GM04504 (cell line): ENCODE measurements around the gene IL12RB1.
"Not testable (repeated sequence)": the region's sequence is repeated elsewhere in the genome, so short reads cannot be mapped to it uniquely, and the experiment has no call there.

ENCODE experiments used
- DNase-seq: peaks from one replicate; pipeline ENCODE4 v3.0.0-alpha.2; 2012; ENCODE audit warnings: low read depth

Gene IL12RB1

DNA sequence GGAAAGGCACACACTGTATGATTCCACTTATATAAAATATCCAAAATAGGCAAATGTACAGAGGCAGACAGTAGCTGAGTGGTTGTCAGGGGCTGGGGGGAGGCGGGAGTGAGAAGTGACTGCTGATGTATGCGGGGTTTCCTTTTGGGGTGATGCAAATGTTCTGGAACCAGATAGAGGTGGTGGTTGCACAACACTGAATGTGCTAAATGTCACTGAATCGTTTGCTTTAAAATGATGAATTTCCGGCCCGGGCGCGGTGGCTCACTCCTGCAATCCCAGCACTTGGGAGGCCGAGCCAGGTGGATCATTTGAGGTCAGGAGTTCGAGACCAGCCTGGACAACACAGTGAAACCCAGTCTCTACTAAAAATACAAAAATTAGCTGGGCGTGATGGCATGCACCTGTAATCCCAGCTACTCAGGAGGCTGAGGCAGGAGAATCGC is 2.4 kb upstream of the IL12RB1 start:
- DNase-seq: not testable (repeated sequence)

DNA sequence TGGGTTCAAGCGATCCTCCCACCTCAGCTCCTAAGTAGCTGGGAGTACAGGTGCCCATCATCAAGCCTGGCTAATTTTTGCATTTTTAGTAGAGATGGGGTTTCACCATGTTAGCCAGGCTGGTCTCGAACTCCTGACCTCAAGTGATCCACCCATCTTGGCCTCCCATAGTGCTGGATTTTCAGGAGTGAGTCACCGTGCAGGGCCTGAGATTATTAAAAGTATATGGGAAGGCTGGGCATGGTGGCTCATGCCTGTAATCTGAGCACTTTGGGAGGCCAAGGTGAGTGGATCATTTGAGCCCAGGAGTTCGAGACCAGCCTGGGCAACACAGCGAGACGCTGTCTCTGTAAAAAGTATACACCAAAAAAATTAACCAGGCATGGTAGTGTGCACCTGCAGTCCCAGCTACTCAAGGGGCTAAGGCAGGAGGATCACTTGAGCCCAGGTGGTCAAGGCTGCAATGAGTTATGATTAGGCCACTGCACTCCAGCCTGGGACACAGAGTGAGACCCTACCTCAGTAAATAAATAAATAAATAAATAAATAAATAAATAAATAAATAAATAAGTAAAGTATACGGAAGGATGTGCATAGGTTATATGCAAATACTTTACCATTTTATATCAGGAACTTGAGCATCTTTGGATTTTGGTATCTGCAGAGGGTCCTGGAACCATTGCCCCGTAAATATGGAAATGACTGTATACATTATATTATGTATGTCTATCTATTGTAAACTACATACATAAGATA is 854 bp downstream of the IL12RB1 start:
- DNase-seq: no peak

DNA sequence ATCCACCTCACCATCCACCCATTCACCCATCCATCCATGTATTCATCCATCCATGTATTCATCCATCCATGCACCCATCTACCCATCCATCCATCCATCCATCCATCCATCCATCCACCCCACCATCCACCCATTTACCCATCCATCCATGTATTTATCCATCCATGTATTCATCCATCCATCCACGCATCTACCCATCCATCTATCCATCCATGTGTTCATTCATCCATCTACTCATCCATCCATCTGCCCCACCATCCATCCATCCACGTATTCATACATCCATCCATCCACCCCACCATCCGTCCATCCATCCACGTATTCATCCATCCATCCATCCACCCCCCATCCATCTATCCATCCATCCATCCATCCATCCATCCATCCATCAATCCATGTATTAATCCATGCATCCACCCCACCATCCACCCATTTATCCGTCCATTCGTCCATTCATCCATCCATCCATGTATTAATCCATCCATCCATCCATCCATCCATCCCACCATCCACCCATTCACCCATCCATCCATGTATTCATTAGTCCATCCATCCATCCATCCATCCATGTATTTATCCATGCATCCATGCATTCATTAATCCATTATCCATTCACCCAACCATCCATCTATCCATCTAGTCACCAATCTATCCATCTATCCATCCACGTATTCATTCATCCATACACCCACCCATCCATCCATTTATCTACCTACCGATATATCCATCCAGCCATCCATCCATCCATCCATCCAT is 2.6 kb downstream of the IL12RB1 start:
- DNase-seq: no peak

DNA sequence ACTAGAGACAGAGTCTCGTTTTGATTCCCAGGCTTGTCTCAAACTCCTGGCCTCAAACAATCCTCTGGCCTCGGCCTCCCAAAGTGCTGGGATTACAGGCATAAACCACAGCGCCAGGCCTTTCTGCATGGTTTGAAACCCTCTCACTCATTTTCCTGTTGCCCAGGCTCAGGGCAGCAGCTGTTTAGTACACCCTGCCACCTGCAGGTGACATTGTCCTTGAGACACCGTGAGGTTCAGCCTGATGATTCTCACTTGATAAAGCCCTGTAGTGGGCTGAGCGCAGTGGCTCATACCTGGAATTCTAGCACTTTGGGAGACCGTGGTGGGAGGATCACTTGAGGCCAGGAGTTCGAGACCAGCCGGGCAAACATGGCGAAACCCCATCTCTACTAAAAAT is 12.5 kb downstream of the IL12RB1 start:
- DNase-seq: no peak

DNA sequence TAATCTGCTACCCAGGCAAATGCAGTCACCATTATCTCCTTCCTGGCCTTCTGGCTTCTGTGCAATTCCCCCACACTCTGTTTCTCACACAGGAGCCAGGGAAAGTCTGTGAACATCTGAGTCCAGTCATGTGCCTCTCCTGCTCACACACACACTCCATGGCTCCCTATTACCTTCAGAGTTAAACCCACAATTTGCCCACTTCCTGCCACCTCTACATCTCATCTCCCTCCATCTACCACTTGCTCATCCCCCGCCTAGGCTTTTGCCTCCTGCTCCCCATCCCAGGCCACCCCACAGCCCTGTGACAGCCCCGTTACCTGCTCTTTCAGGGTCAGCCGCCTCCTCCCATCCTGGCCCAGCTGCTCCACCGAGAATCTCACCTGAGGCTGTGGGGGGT is 13.5 kb downstream of the IL12RB1 start:
- DNase-seq: no peak

DNA sequence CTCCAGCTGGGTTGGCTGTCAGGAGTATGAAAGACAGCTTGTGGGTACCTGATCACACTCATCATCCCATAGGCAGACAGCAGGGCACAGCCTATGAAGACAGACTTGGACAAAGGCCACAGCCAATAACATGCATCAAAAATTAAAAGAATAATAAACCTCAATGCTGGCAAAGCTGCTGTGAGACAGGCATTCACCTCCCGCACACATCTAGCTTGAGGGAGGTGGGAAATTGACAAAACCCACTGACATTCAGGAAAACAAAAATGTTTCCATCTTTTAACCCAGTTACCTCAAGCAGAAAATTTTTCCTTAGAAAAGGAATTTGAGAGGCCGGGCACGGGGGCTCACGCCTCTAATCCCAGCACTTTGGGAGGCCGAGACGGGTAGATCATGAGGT is 14.4 kb downstream of the IL12RB1 start:
- DNase-seq: no peak

DNA sequence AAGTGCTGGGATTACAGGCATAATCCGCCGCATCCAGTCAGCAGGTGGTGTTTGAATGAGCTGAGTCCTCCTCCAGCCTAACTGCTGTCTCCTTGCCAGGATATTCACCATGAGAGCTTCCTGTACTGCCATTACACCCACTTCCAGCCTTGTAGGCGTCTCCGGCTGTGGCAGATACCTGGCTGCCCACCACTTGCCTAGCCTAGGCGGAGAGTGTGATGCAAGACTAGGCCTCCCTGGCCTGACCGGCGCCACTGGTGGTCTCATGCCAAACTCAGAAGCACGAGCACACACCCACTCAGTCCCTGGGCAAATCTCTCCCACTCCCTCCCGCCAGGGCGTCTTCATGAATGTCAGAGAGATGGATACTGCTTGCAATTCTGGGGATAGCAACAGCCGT is 16.6 kb downstream of the IL12RB1 start:
- DNase-seq: no peak

DNA sequence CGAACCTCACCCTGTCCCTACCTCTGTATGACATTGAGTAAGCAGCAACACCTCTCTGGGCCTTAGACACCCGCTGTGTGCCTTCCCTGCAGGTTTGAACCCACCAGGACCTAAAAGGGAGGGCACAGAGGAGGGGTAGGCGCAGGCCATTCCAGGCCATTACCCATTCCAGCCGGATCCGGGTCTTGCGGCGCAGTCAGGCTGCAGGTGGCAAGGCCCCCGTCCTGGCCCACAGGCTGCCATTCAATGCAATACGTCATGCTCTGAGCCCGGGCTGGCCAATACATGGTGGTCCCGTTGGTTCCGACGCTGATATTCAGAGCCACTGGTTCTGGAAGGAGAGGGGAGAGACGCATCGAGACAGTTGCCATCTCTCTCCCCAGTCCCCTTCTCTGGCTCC is 17.4 kb downstream of the IL12RB1 start:
- DNase-seq: no peak

DNA sequence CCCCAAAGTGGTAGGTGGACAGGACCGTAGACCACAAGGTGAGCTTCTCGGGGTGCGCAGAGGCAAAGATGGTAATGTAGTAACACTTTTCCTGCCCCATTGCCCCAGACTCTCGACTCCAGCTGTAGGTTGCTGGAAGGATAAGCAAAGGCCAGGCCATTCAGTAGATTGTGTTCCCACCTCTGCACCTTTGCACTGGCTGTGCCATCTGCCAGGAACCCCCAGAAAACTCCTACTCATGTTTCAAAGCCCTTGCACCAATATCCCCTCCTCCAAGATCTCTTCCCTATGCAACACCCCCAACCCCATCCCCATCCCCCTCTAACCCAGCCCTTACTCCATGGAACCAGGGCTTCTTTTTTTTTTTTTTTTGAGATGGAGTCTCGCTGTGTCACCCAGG is 18.3 kb downstream of the IL12RB1 start:
- DNase-seq: no peak

DNA sequence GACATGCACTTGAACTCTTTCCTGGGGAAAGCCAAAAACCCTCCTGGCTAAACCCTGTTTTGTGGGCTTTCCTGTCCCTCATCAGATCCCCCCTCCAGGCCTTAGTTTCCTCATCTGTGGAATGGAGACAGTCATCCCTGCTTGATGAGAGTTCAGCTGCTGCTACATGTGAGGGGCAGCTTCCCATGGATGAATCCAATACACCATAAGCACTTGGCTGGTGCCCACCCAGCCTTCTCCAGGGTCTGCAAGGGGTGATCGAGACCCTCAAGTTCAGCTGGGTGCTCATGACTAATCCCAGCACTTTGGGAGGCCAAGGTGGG is 21.6 kb downstream of the IL12RB1 start:
- no peak for DNase-seq

DNA sequence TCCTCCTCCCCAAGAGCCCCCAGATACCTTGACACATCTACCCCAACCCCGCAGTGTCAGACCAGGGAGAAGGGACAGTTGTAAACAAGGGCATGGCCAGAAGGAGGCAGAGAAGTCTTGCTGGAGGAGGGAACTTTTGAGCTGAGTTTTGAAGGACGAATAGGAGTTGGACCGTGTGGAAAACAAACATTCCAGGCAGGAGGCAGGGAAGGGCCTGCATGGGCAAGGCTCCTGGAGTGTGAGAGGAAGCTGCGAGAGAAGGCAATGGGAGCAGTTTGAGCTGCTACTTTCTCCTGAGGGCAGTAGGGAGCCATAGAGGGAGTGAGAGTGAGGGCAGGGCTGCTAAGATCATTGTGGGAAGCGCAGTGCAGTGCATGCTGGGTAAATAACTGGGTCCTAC is 23.3 kb downstream of the IL12RB1 start:
- no peak for DNase-seq

DNA sequence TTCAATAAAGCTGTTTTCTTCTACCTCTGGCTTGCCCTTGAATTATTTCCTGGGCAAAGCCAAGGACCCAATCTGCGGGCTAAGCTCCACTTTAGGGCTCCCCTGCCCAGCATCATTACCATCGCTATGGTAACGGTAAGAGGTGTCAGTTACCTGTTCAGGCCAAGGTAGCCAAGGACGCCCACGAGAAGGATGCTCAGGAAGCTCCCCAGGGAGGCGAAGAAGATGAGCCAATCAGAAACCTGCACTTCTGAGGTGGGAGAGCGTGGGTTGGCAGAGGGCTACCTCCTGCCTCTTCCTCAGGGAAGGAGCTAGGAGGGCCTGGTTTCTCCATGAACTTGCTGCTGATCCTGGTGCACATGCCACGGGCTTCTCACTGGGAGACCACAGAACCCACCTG is 24.7 kb downstream of the IL12RB1 start:
- no peak for DNase-seq

DNA sequence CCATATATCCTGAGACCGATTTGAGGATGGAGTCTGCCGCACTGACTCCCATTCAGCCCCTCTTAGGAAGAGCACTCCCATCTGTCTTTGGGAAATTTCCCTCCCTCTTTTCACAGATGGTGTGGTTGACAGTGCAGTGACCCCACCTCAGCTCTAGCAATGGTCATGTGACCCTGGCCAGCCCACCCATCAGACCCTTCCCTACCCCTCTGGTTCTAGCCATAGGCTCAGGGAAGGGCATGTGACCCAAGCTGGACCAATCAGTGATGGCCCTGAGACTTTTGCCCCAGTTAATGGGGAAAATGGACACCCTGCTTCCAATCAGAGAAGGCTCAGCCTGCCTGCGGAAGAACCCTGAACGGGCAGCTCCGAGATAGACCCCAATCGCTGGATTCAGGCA is 26.3 kb downstream of the IL12RB1 start:
- DNase-seq: no peak

DNA sequence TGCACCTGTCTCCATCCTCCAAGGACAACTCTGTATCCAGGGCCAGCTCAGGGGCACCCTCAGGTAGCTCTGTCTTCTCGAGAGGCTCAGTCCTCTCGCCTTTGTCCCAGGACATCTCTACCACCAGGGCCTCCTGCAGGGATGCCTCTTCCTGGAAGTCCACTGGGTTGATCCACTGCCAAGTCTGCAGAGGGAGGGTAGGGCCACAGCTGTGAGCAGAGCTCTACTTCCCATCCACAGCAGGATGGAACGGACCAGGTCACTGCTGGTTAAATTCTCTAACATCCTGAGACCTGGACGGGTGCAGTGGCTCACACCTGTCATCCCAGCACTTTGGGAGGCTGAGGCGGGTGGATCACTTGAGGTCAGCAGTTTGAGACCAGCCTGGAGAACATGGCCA is 26.8 kb downstream of the IL12RB1 start:
- DNase-seq: no peak

DNA sequence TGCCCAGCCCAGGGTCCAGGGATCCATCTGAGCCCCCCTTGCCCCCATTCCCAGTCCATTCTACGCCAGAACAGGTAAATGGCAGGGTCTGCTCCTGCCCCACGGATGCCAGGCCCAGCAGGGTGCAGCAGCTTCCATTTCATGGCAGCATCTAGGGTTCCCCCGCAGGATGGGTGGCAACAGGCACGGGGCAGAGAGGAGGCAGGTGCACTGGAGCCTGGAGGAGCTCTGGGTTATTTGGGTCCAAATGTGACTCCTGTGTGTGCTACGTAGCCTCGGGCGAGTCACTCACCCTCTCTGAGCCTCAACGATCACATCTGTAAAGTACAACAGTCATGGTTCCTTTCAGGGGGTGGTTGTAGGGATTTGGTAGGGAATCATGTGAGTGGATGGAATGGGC is 27.4 kb downstream of the IL12RB1 start:
- DNase-seq: no peak

DNA sequence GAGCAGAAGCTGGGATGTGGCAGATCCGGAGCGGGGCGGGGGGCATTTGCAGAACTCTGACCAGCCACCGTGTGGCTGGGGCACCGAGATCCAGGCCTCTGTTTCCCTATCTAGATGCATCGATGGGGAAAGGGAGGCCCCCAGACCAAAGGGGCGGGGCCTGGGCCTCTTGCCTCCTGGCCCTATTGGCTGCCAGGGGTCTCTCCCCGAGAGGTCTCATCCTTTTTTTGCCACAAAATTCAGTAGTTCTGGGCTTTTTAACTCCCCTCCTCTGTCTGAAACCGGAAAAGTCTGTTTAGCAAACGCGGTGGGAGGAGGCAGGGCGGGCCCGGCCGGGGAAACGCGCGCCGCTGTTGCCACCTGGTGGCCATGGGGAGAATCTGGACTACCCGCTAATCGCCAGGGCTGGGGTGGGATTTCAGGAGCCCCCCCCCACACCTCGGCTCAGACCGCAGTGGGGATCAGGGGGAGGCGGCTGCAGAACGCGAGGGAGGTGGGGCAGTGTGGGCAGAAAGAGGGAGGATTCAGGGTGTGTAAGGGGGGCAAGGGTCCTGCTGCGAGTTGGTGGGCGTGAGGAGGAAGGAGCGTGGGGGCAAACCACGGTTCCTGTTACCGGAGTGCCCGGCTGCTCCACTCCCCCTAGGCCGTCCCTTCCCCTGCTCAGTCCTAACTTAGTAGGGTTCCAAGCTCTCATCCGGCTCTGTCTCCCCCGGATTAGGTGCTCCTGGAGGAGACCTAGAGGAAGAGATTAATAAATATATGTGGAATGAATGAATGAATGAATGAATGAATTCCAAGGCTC is 28.3 kb downstream of the IL12RB1 start:
- peak; percentile 38 for DNase-seq

DNA sequence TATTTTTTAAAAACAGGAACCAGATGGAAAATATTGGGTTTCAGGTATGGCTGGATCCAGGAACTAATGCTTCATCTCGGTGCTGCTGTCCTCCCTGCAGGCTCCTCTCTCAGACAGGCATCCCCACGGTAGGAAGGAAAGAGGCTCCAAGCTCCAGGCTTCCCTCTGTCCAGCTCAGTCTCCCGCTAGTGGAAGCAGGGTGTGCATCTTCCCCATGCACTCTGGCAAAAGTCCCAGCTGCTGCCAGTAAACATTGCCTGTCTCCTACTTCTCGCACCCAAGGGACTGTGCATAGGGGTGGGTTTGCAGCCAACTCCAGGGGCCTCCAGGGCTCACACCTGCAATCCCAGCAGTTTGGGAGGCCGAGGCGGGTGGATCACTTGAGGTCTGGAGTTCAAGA is 29.2 kb downstream of the IL12RB1 start:
- no peak for DNase-seq

DNA sequence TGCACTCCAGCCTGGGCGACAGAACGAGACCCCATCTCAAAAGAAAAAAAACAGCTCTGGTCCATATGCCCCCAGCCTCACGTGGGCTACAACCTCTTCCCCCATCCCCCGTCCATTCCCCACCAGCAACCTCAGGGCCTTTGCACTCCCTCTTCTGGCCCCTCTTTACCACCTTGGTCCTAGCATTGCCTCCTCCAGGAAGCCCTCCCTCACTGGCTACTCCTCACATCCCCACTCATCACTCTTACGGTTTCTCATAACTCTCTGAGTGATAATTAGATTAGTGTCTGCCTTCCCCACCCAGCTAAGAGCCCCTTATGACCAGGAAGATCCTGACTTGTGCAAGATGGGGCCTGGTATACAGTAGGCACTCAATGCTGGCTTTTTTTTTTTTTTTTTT is 30.8 kb downstream of the IL12RB1 start:
- DNase-seq: no peak

DNA sequence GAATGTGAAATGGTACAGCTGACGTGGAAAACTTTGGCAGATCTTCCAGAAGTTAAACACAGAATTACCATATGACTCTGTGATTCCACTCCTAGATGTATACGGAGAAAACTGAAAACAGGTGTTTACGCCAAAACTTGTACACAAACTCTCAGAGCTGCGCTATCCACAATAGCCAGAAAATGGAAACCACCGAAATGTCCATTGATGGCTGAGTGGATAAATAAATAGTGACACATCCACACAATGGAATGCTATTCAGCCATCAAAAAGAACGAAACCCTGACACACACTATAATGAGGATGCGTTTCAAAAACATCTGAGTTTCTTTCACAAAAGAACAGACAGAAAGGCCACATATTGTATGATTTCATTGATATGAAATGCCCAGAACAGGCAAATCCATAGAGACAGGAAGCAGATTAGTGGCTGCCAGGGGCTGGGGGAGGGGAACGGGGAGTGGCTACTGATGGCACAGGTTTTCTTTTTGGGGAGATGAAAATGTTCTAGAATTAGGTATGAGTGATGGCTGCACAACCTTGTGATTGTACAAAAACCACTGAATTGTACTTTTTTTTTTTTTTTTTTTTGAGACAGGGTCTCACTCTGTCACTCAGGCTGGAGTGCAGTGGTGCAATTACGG is 33.0 kb downstream of the IL12RB1 start:
- DNase-seq: no peak

DNA sequence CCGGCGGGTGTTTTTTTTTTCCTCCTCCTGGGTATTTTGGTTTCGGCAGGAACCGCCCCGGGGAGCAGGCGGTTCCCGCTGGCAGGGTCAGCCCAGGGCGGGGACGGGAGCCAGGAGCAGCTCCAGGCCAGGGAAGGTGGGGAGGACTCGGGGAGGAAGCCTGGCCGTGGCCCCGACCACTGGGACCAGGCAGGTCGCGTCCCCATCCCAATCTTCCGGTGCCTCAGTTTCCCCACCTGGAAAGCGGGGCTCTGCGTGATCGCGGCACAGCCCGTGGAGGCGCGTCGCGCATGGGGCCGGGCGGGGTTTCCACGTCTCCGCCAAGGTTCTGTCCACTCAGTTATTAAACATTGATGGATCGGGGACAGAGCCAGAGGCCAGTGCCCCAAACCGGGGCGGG is 34.8 kb downstream of the IL12RB1 start:
- no peak for DNase-seq

DNA sequence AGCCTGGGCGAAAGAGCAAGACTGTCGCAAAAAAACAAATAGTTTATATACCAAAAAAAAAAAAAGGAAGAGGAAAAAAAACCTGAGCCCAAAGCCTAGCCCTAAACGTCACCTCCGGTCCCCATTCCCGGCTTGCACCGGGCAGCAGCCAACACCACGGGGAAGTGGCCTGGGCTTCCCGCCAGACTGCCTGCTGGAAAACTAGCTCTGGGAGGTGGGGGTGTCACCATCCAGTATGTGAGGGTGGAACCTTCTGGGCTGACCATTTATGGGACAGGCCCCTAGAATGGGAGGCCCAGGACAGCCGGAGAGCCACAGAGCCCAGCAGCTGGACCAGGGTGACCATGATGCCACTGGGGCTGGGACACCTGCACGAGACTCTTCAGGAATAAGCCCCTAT is 37.3 kb downstream of the IL12RB1 start:
- no peak for DNase-seq

DNA sequence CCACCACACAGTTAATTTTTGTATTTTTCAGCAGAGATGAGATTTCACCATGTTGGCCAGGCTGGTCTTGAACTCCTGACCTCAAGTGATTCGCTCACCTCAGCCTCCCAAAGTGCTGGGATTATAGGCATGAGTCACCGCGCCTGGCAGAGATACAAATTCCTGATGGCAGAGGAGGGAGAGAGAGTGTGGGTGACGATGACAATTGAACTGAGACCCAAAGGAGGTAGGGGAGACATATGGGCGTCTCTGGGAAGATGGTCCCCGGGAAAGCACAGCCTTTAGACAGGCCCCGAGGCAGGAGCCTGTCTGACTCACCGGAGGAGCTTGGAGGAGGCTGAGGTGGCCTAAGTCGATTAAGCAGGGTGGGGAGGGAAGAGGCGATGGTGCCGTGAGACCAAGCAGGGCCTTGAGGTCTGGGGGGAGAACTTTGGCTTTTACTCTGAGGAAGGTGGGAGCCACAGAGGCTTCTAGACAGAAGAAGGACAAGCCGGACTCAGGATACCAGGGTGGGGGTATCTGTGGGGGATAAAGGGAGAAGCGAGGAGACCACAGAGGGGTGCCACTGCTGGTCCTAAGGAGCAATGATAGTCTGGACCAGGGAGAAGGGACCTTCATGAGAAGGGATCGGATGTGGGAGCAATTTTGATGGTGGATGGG is 40.5 kb downstream of the IL12RB1 start:
- DNase-seq: peak; percentile 74
